Islet precursor cell (in vitro differentiated cells): ENCODE results near the gene CTSW.

ENCODE experiments used
- DNase-seq: peaks from one replicate; pipeline ENCODE4 v3.0.0-alpha.2; 2018

CTSW gene

DNA sequence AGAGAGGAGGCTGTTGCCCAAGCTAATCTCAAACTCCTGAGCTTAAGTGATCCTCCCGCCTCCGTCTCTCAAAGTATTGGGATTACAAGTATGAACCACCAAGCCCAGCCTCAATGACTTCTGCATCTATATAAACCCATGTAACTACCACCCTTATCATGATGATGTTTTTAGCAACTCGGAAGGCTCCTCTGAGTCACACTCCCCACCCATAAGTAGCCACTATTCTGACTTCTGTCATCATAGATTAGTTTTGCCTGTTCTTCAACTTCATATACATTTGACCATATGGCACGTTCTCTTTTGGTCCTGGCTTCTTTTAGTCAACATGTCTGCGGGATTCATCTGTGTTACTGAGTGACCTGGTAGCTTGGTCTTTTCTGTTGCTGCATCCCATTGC is 27.0 kb downstream of the CTSW start:
- no peak for DNase-seq

DNA sequence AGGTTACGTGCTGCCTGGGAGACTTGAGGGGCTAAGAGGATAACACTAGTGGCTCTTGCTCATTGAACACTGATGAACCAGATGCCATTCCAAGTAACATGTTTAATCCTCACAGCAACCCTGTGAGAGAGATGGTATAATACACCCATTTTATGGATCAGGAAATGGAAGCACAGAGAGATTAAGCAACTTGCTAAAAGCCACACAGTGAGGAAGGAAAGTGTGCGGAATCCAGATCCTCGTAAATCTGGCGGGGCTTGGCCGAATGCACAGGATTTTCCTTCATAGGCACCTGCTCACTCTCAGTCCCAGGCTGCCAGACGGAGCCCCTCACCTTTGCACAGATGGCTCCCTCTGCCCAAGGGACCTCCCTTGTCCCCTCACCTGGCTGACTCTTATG is 28.2 kb downstream of the CTSW start:
- DNase-seq, result no peak

DNA sequence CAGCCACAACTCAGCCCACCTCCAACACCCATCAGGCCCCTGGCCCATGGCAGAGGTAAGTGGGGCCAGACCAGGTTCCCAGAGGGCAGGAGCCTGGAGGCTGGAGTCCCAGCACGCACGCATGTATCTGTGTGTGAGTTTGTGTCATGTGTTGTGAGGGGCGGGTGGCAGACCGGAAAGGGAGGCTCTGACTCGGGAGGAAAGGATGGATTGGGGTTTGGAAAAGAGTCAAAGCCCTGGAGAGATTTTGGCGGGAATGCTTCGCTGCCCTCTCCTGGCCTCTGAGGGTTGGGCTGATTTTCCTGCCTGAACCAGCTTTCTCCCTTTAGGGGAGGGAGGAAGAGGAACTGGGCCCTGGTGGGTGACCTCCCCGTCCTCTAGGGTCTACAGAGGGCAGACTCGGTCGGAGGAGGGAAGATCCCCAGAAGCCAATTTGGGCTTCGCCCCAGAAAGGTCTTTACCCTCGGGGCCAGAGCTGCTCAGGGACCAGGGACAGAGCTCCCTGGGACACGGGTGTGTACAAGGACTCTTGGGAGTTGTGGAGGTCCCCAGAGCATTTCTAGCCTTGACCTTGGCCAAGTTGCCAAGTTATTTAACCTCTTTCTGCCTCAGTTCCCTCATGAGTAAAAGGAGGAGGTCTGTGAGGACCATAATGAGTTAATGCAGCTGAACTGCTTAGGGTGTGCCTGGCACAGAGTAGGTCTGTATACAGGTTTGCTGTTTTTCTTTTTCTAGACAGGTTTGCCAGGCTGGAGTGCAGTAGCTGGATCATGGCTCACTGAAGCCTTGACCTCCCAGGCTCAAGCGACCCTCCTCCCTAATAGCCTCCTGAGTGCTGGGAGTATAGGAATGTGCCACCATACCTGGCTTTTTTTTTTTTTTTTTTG is 32.3 kb downstream of the CTSW start:
- DNase-seq, result peak; percentile 77

DNA sequence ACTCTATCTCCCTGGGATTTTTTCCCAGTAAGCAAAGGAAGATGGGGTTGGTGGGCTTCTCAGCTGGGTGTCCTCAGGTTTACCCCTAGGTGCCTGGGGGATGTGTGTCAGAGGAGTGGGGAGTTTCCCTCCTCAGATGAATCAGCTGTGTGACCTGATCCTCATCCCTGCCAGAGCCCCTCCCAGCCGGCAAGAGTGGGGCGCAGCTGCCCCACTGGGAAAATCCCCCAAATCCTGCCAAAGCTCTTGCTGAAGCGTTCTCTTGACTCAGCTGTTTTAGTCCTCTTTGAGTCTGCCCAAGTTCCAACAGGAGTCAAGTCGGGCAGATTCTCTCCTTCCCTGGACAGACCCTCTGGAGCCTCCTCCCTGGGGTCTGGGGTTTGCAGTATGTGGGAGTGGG is 33.2 kb downstream of the CTSW start:
- no peak for DNase-seq

DNA sequence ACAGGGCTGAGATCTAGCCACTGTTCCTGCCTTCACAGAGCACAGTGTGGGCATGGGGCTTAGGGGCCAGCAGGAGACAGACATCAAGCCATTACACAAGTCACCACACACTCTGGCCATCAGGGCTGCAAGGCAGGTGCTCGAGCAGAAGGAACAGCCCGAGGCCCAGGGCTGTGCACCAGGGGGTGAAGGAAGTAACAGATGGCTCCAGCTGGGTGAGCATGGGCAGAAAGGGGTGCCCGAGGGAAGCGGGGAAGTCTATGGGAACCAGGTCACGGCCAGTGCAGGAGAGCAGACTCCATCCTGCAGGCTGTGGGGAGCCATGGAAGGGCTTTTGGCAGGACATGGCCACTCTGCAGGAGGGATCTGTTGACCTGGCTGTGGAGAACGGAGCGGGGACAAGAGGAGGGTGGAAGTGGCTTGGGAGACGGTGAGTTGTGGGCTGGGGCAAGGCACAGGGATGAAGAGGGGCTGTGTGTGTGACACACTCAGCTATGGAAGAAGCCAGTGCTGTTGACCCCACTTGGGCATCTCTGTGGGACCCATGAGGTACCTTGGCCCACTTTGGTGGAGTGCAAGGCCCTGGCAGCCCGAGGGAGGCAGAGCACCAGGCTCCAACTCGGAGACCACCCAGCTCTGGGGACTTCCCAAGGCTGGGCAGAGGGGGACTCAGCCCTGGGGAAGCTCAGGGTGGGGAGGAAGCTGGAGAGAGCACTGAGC is 35.6 kb downstream of the CTSW start:
- no peak for DNase-seq

DNA sequence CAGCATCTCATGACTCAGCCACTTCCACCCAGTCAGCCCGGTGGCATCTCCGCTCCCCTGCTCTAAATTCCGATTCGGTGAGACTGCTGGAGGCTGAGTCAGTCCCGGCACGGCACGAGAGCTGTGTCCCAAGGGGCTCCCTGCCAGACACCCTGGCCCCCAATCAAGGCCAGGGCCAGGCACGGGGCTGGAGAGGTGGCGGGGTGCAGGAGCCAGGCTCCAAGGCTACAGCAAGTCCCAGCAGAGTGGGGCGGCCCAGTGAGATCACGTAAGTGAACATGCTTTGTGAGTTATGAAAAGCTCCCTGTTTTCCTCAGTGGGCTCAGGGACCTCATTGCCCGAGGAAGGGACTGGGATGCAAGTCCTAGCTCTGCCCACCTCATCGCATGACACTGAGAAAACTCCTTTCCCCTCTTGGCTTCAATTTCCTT is 36.2 kb downstream of the CTSW start:
- peak; percentile 98 for DNase-seq

DNA sequence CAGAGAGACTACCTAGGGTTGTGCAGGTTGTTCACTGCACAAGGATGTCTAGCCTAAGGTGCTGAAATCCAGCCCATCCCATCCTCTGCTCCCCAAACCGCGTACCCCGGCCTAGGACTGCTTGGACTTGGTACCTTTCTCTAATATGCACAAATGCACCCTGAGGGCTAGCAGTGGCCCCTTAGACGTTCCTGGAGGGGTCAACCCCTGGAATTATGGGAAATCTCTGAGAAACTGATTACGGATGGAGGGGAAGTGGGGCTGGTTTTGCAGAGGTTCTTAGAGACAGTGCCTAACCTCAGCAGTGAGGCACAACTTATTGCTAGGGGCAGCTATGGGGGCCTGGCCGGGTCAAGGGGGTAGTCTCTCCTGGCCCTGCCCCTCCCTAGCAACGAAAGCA is 36.8 kb downstream of the CTSW start:
- DNase-seq, result no peak

DNA sequence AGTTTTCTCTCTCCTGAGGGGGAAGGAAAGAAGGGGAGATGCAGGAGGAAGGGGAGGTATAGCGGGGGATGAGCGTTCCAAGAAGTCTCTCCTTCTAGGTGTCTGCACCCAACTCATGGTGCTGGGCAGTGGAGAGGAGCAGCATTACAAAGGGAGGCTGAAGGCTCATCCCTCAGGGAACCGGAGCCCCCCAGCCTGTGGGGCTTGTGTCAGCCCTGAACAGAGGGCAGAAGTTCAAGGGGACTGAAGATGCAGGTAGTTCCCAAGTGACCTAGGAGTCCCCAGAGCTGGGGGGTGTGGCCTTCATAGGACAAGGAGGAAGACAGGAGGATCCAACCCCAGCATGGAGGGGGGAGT is 37.4 kb downstream of the CTSW start:
- no peak for DNase-seq

DNA sequence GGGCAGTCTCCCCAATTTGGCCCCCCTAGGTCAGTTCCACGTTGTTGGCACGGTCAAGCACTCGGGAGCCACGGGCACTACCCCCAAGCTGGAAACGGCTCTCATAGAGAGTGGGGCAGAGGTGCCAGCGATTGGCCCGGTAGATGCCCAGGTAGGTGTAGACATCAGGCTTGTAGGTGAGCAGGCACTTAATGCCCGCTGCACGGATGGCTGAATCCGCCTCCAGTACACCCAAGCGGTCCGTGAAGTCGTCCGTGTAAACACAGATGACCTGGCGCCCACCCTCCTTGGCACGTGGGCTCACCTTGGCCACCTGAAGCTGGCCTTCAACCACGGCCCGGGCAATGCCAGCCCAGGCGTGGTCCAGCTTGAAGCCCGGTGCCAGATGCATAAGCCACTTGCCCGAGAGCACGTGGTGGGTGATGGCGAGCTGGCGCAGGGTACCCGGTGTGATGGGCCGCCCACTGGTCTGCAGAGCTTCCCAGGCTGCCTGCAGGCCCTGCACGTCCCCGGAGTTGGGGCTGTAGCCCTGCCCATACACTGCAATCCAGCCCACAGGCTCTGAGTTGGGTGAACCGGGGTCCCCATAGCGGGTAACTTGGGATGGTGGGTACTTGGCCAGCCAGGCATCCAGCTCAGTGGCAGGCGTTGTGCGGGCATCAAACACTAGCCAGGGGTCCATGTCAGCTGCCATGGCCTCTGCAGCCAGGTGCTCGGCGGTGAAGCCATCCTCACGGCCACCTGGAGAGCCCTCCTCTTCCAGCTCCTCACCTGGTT is 38.0 kb downstream of the CTSW start:
- no peak for DNase-seq

DNA sequence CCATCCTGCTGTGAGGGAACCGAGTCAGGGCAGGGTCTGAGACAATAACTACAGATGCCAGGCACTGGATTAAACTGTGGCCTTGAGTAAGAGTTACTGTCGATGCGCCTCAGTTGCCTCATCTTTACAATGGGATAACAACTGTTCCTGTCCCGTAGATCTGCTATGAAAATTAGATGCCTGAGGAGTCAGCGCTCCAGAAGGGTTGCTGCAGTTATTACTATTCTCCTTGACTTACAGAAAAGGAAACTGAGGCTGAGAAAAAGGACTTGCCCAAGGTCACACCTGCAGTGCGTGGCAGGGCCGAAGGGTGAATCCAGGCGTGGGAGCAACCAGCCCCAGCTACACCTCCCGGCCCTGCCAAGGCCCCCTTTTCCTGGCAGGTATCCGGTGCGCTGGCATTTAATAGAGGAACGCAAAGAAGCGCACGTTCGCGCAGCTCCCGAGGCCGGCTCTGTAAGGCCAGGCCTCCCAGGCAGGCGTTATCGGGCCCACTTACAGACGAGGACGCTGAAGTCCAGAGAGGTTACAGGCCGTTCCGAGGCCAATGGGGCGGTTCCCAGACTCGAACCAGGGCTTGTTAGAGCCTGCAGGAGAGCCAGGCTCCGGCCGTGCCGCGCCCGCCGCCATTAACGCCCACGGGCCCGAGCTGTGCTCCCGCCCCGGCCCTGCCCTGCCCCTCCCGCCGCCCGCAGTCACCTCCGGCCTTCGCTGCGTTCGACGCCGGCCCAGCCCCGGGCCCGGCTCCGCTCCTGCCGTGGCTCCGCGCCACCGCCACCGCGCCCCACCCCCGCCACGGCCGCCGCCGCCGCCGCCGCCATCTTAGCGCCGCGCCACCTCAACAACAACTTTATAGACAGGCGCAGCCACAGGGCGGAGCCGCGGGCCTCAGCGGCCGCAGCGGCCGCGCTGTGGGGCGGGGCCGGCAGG is 38.8 kb downstream of the CTSW start, which contains the start of gene C11orf68:
Gene C11orf68, minus strand, starts transcription at position 852 of the 930 bp plus-strand sequence. Its CDS starts 31 bp downstream, at position 821.
- peak; percentile 69 for DNase-seq

DNA sequence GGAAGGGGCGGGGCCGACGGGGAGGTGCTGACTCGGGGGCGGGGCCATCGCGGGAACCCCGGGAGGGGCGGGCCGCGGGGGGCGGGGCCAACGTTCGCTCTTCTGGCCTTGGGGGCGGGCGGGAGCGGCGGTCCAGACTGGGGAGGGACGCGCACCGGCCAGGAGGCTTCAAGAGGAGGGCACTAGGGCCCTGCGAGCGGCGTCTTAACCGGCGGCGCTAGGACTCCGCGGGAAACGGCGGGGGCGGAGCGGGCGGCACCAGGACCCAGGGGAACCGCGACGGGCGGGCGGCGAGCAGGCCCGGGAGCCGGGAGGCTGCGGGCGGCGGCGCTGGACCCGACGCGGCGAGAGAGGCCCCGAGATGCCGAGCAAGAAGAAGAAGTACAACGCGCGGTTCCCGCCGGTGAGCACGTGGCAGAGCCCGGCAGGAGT is 39.5 kb downstream of the CTSW start, which contains the start of gene DRAP1:
Gene DRAP1, plus strand, starts transcription at position 286 of the 432 bp plus-strand sequence. Its CDS starts 76 bp downstream, at position 362.
- peak; percentile 99 for DNase-seq

DNA sequence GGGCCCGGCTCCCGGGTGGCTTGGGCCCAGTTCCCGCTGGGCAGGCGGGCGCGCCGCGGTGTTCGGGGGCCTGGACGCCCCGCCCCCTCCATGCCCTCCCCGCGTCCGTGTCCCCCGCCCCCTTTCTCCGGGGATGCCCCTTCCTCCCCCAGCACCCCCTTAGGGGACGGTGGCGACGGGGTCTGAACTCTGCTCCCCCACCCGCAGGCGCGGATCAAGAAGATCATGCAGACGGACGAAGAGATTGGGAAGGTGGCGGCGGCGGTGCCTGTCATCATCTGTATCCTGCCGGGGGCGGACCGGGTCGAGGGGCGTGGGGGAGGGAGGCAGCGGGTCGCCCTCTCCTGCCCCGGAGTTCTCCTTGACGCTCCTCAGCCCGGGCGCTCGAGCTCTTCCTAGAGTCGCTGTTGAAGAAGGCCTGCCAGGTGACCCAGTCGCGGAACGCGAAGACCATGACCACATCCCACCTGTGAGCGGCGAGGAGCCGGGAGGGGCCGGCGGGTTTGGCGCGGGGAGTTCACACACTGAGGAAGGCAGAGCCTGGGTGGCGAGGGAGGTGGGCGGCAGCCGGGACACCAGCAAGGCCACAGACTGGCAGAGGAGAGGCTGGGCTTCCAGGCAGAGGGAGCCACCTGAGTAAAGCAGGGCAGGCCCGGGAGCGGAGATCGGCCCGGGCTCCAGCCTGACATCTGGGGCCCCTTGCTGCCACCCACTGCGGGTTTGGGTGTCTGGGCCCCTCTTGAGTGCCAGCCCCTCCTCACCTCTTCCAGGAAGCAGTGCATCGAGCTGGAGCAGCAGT is 40.1 kb downstream of the CTSW start:
- peak; percentile 74 for DNase-seq

DNA sequence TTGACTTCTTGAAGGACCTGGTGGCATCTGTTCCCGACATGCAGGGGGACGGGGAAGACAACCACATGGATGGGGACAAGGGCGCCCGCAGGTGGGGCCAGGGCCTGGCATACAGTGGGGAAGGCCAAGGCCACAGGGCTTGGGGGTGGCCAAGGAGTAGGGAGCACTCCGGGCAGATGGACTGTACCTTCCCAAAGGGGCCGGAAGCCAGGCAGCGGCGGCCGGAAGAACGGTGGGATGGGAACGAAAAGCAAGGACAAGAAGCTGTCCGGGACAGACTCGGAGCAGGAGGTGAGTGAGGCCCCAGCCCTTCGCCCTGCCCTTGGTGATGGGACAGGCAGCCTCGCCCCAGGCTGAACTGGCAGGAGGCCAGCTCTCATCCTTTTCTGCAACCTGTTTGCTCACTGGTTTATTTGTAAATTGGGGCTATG is 40.8 kb downstream of the CTSW start:
- DNase-seq, result no peak

DNA sequence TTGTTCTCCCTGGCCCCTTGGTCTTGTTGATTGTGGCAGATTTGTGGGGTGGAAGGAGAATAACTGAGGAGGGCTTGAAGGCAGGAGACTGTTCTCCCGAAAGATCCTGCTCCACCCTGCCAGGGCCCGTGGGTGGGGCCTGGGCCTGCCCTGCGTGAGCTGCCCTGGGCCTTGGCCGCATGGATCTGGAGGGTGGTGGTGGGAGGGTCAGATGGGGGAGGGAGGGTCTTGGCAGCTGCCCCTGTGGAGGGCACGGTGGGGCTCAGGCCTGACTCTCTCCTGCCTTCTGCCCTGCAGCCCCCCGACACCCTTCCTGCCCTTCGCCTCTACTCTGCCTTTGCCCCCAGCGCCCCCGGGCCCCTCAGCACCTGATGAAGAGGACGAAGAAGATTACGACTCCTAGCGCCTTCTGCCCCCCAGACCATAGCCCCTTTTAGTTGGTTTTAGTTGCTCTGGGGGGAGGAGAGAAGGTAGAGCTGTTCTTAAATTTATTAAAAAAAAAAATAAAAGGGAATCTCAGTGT is 41.5 kb downstream of the CTSW start:
- DNase-seq, result no peak

DNA sequence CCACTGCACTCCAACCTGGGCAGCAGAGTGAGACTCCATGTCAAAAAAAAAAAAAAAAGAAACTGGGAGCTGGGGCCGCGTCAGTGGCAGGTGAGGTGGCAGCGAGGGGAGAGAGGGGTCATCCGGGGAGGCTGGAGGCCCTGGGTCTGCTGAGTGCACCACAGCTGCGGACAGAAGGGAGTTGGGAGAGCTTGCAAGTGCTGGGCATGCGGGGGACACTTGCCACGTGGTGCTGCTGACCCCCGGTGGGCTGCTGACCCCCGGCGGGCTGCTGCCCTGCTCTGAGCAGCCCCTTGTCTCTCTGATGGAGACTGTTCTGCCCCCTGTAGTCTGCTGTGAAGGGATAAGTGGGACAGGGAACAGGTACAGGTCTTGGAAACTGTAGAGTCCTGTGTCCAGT is 42.2 kb downstream of the CTSW start:
- DNase-seq, result no peak

DNA sequence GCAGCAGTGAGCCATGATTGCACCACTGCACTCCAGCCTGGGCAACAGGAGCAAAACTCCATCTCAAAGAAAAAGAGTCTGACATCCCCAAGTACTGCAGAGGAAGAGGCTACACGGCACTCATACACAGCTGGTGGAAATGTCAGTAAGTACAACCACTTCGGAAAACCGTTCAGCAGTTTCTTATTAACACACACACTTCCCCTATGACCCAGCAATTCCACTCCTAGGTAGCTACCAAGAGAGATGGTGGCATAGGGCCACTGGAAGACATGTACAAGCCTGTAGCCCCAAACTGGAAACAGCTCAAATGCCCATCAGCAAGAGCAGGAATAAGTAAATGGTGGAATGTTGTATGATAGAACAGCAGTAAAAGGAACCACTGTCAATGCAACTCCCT is 42.9 kb downstream of the CTSW start:
- DNase-seq, result no peak

DNA sequence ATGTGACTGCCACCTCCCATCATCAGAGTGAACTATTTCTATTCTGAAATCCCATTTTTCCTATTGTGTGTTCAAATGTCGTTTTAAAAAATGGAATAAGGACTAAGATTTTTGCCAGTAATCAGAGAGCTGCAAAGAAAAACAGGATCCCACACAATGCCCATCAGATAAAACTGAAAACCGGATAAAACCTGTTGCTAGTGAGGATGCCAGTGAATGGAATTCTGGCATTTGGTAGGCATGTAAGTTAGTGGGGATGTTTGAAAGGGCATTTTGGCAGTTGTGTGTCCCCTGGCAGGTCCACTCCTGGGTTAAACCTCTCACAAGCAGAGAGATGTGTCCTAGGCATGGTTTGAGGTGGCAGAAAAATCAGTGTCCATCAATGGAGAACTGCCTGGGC is 45.8 kb downstream of the CTSW start:
- DNase-seq, result no peak

DNA sequence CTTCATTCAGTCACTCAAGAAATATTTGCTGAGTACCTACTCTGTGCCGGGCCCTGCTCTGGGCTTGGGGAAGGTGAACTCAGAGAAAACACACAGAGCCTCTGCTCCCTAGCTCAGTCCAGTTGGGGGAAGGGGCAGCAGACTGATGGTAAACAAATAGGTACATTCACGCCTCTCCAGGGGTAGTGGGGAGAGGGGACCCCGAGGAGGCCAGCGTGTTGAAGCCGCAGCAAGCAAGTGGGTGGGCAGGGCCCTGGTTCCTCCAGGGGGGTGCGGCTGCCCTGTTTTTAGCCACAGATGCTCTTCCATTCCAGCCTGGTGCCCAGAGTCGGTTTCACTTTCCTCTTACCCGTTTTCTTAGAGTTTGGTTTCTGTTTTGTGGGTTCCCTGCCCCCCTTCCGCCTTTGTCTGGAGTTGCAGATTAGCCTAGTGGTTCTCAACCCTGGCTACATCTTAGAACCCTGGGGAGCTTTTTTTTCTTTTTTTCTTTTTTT is 48.3 kb downstream of the CTSW start:
- DNase-seq, result no peak

DNA sequence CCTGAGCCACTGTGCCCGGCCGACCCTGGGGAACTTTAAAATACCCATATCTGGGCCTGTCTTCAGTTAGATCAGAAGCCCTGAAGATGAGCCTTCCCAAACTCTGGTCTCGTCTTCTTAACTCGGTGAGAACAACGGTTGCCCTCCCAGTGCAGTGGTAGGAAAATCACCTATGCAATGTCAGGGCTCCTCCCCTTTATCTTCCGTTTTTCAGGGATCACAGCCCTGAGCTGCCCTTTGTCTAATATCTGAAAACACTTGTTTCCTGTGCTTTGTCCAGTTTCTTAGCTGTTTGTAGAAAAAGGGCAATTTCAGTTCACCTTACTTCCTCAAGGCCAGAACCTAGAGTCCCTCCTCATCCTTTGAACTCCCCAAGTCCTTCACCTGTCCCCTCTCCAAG is 49.0 kb downstream of the CTSW start:
- DNase-seq, result no peak

DNA sequence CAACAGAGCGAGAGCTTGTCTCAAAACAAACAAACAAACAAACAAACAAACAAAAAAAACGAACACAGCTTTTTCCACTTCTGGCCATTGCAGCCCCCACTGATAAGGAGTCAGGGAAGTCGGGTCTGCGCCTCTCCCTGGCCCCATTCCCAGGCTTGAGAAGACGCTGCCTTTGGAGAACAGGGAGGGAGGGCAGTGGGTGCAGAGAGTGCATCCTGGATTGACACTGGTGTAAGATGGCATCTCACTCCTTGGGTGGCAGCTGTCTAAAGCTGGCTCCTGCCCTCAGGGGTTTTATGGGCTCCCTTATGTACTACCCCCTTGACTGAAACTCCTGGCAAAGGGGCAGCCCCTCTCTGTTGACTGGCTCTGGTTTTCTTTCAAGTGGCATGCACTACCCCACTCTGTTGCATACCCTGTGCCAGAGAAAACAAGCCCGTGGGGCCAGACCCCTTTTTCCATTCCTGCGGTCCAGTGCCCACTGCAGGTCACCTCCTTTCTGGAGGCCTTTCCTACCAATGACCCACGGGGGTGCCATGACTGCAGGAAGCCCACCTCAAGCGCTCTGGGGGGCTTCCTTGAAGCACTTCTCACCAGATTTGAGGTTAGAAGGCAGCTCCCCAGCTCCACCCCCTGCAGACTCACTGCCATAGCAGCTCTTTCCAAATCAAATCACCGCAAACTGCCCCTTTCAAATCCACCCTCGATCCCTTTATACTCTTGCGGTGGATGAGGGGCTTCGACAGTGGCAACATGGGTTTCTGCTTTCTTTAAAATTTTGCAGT is 52.3 kb downstream of the CTSW start:
- no peak for DNase-seq
